H1 (cell line): Measurements from ENCODE around the gene B9D1. TPM values are rescaled to one million over a fixed set of nuclear protein-coding genes. Genes with fewer than 3 reads are reported as not detected.

Experiments
- CTCF ChIA-PET: fragments of 300-600 bp; sonication (Branson Sonifier 250); formaldehyde crosslinking; loops from one replicate; lab custom pipeline; 2021; ENCODE audit not compliant: partially characterized antibody; lab: Charles Lee
- POLR2A ChIA-PET: fragments of 300-600 bp; sonication (Branson Sonifier 250); formaldehyde crosslinking; loops from one replicate; lab custom pipeline; 2021; ENCODE audit warnings: inconsistent platforms; ENCODE audit not compliant: partially characterized antibody; lab: Charles Lee
- DNase-seq, 2 experiments: peaks; one replicate each; pipeline versions ENCODE4 v3.0.0 to v3.0.0-alpha.2; 2010 to 2022; ENCODE audit warnings: low spot score in 2 of 2, low read depth in 1 of 2, mixed read lengths in 1 of 2
- FAIRE-seq: peaks from 2 replicates; lab custom pipeline; 2011; peaks lifted over from hg19 to GRCh38; lab: Jason Lieb, UNC
- H2AFZ ChIP-seq: 2 replicates; pipeline ENCODE4 v1.8.1; 2012; ENCODE audit warnings: low read length, inconsistent platforms
- H2AK5ac ChIP-seq: 2 replicates; pipeline ENCODE4 v1.6.1; 2013; ENCODE audit warnings: low read depth, low read length
- H2BK120ac ChIP-seq: replicated peaks from 2 replicates; pipeline ENCODE3; 2013; ENCODE audit warnings: low read depth, low read length, inconsistent platforms
- H2BK12ac ChIP-seq: 2 replicates; pipeline ENCODE4 v1.6.1; 2013; ENCODE audit warnings: low read depth, low read length
- H2BK15ac ChIP-seq: 2 replicates; pipeline ENCODE4 v1.6.1; 2013; ENCODE audit warnings: low read length
- H2BK20ac ChIP-seq: 2 replicates; pipeline ENCODE4 v1.6.1; 2013; ENCODE audit warnings: low read length
- H2BK5ac ChIP-seq: 2 replicates; pipeline ENCODE4 v1.6.1; 2013; ENCODE audit warnings: low read depth, low read length
- H3K14ac ChIP-seq: 2 replicates; pipeline ENCODE4 v1.6.1; 2013; ENCODE audit warnings: inconsistent platforms; ENCODE audit not compliant: insufficient read length
- H3K18ac ChIP-seq: 2 replicates; pipeline ENCODE4 v1.6.1; 2013; ENCODE audit warnings: low read length; ENCODE audit errors: extremely low read depth
- H3K23ac ChIP-seq: 2 replicates; pipeline ENCODE4 v1.6.1; 2013; ENCODE audit warnings: inconsistent platforms; ENCODE audit not compliant: insufficient read length
- H3K23me2 ChIP-seq: 2 replicates; pipeline ENCODE4 v1.6.1; 2013; ENCODE audit warnings: low read depth, low read length
- H3K27ac ChIP-seq: 2 replicates; pipeline ENCODE4 v1.6.1; 2011; ENCODE audit warnings: low read depth, low read length, inconsistent platforms
- H3K27me3 ChIP-seq, 4 experiments: replicated peaks in 1 of 4; 1 replicate in 1 of 4; 2 replicates in 3 of 4; pipeline versions ENCODE4 v1.6.1 to v1.8.1; 2011 to 2013; ENCODE audit warnings: low read length in 3 of 4, mild to moderate bottlenecking in 3 of 4, inconsistent platforms in 2 of 4, mixed read lengths in 2 of 4, moderate library complexity in 1 of 4; ENCODE audit not compliant: control insufficient read depth in 3 of 4, insufficient read depth in 3 of 4; ENCODE audit errors: extremely low read depth in 1 of 4
- H3K36me3 ChIP-seq, 4 experiments: 2 replicates each; pipeline versions ENCODE4 v1.6.1 to v1.8.1; 2011 to 2013; ENCODE audit warnings: mild to moderate bottlenecking in 4 of 4, low read length in 3 of 4, moderate library complexity in 2 of 4, control low read depth in 1 of 4, inconsistent platforms in 1 of 4; ENCODE audit not compliant: insufficient read depth in 4 of 4, control insufficient read depth in 2 of 4
- H3K4ac ChIP-seq: replicated peaks from 2 replicates; pipeline ENCODE3; 2013; ENCODE audit warnings: low read length, low read depth, mixed read lengths, inconsistent platforms; ENCODE audit not compliant: insufficient read length
- H3K4me1 ChIP-seq, 4 experiments: replicated peaks in 1 of 4; 1 replicate in 1 of 4; 2 replicates in 3 of 4; pipeline versions ENCODE4 v1.6.1 to v1.8.1; 2011 to 2013; ENCODE audit warnings: low read length in 3 of 4, inconsistent platforms in 2 of 4, mixed read lengths in 1 of 4; ENCODE audit not compliant: insufficient read depth in 4 of 4, control insufficient read depth in 3 of 4
- H3K4me2 ChIP-seq, 2 experiments: 2 replicates each; pipeline versions ENCODE4 v1.6.1 to v1.8.1; 2011 to 2013; ENCODE audit warnings: low read depth in 2 of 2, low read length in 2 of 2, control low read depth in 1 of 2, inconsistent platforms in 1 of 2, mild to moderate bottlenecking in 1 of 2; ENCODE audit not compliant: insufficient read depth in 1 of 2
- H3K4me3 ChIP-seq, 4 experiments: fragments of 200-600, 300-600 bp in 1 of 4; sonication (generic), shearing (Covaris generic), sonication (Bioruptor Twin) in 1 of 4; 2 replicates each; pipeline versions ENCODE4 v1.5.1 to v1.8.1; 2011 to 2016; ENCODE audit warnings: low read length in 4 of 4, low read depth in 3 of 4, control low read depth in 2 of 4, inconsistent platforms in 2 of 4, mild to moderate bottlenecking in 2 of 4, mixed read lengths in 1 of 4, moderate library complexity in 1 of 4; ENCODE audit not compliant: insufficient read depth in 2 of 4; ENCODE audit errors: extremely low read depth in 1 of 4
- H3K56ac ChIP-seq: replicated peaks from 2 replicates; pipeline ENCODE3; 2013; ENCODE audit warnings: low read depth, mild to moderate bottlenecking, mixed read lengths, low read length, inconsistent platforms; ENCODE audit not compliant: insufficient read length
- H3K79me1 ChIP-seq: 2 replicates; pipeline ENCODE4 v1.6.1; 2013; ENCODE audit warnings: low read depth, low read length, control low read depth
- H3K79me2 ChIP-seq, 2 experiments: 2 replicates each; pipeline versions ENCODE4 v1.6.1 to v1.8.1; 2012 to 2013; ENCODE audit warnings: low read length in 2 of 2, mild to moderate bottlenecking in 2 of 2, inconsistent platforms in 1 of 2; ENCODE audit not compliant: insufficient read depth in 2 of 2, control insufficient read depth in 1 of 2
- H3K9ac ChIP-seq, 4 experiments: replicated peaks in 1 of 4; 1 replicate in 1 of 4; 2 replicates in 3 of 4; pipeline versions ENCODE4 v1.6.1 to v1.8.1; 2011 to 2013; ENCODE audit warnings: low read depth in 3 of 4, low read length in 3 of 4, control low read depth in 2 of 4, mild to moderate bottlenecking in 2 of 4, moderate library complexity in 2 of 4, inconsistent platforms in 1 of 4; ENCODE audit errors: extremely low read depth in 1 of 4
- H3K9me3 ChIP-seq, 2 experiments: 2 replicates each; pipeline versions ENCODE4 v1.6.1 to v1.8.1; 2012 to 2013; ENCODE audit warnings: mild to moderate bottlenecking in 2 of 2, moderate library complexity in 2 of 2, control low read depth in 1 of 2, inconsistent platforms in 1 of 2, low read depth in 1 of 2, low read length in 1 of 2, mixed read lengths in 1 of 2; ENCODE audit not compliant: insufficient read depth in 2 of 2
- H4K20me1 ChIP-seq, 2 experiments: replicated peaks in 1 of 2; 2 replicates each; pipeline versions ENCODE3 to v1.8.1; 2011 to 2013; ENCODE audit warnings: inconsistent platforms in 2 of 2, low read length in 2 of 2, mild to moderate bottlenecking in 1 of 2; ENCODE audit not compliant: insufficient read depth in 2 of 2, control insufficient read depth in 1 of 2
- H4K5ac ChIP-seq: 2 replicates; pipeline ENCODE4 v1.6.1; 2013; ENCODE audit warnings: low read length, low read depth, mixed read lengths, inconsistent platforms; ENCODE audit not compliant: insufficient read length
- H4K8ac ChIP-seq: 2 replicates; pipeline ENCODE4 v1.8.0; 2013; ENCODE audit warnings: mild to moderate bottlenecking, moderate library complexity, low read length, inconsistent platforms; ENCODE audit not compliant: insufficient read depth; ENCODE audit errors: extremely low read depth
- H4K91ac ChIP-seq: replicated peaks from 2 replicates; pipeline ENCODE3; 2013; ENCODE audit warnings: low read length, mixed read lengths, inconsistent platforms; ENCODE audit not compliant: insufficient read length
- BCL11A ChIP-seq, 2 experiments: IDR thresholded peaks; one replicate each; pipeline ENCODE4 v1.6.1; 2011; ENCODE audit warnings: low read depth in 2 of 2, low read length in 2 of 2, mild to moderate bottlenecking in 2 of 2
- BRCA1 ChIP-seq: IDR thresholded peaks from 2 replicates; pipeline ENCODE4 v1.6.1; 2012; ENCODE audit warnings: low read depth, low read length, improper control_type of control experiment
- JUND ChIP-seq: IDR thresholded peaks from 2 replicates; pipeline ENCODE4 v1.6.1; 2011; ENCODE audit warnings: mild to moderate bottlenecking, improper control_type of control experiment, low read length
- KDM1A ChIP-seq: fragments of 200-600, 300-600 bp; sonication (generic); IDR thresholded peaks from 2 replicates; pipeline ENCODE4 v1.7.1; 2016; ENCODE audit warnings: mild to moderate bottlenecking, low read length, borderline replicate concordance
- KDM5A ChIP-seq: fragments of 200-600 bp; IDR thresholded peaks from 2 replicates; pipeline ENCODE4 v1.7.1; 2012; ENCODE audit warnings: mild to moderate bottlenecking, low read length, inconsistent platforms, mixed read lengths
- MAX ChIP-seq: IDR thresholded peaks from 2 replicates; pipeline ENCODE4 v1.6.1; 2012; ENCODE audit warnings: inconsistent platforms
- POLR2A ChIP-seq, 2 experiments: IDR thresholded peaks; 1 replicate in 1 of 2; 2 replicates in 1 of 2; pipeline ENCODE4 v1.6.1; 2011; ENCODE audit warnings: low read depth in 2 of 2, low read length in 2 of 2, mild to moderate bottlenecking in 2 of 2; ENCODE audit errors: control extremely low read depth in 1 of 2
- RBBP5 ChIP-seq: IDR thresholded peaks from 2 replicates; pipeline ENCODE4 v1.7.1; 2012; ENCODE audit warnings: low read depth, mild to moderate bottlenecking, inconsistent platforms, low read length, moderate library complexity, borderline replicate concordance
- SP4 ChIP-seq: IDR thresholded peaks from 2 replicates; pipeline ENCODE4 v1.6.1; 2012; ENCODE audit warnings: low read length, inconsistent platforms
- WGBS, 2 experiments: shearing (Covaris generic) in 1 of 2; methylation state at CpG; one replicate each; pipeline versions ENCODE4 v1.1.6 to v1.1.7; 2013 to 2015; ENCODE audit warnings: low lambda C conversion rate in 2 of 2, mixed read lengths in 2 of 2, inconsistent platforms in 1 of 2, low coverage in 1 of 2, missing lambda C conversion rate in 1 of 2; ENCODE audit not compliant: insufficient replicate concordance in 2 of 2, insufficient coverage in 1 of 2, insufficient read length in 1 of 2; ENCODE audit errors: extremely low coverage in 1 of 2, missing lambda C conversion rate in 1 of 2; 5-methylcytosine and 5-hydroxymethylcytosine counted together
- polyA plus RNA-seq, 7 experiments: library from polyadenylated mRNA; depleted of rRNA in 3 of 7; stranded (reverse) in 5 of 7; unstranded in 2 of 7; fragments of >200 nt in 5 of 7; fragments of 200-250 nt in 2 of 7; gene quantifications; 1 replicate in 5 of 7; 2 replicates in 1 of 7; 4 replicates in 1 of 7; pipeline versions ENCODE4 v1.2.1 to v1.2.3, GENCODE V29; 2011 to 2013; ENCODE audit warnings: missing spikeins in 2 of 7, mixed read lengths in 2 of 7
- total RNA-seq: library from RNA; stranded (reverse); fragmentation: NEBNext Ultra II Directional; extraction: Animal tissue kit (Norgen Biotek cat#: 25700); gene quantifications from 2 replicates; pipeline ENCODE4 v1.2.1, GENCODE V29; 2021
- TF ChIP-seq, protein P1 (sequence below): IDR thresholded peaks from 2 replicates; pipeline ENCODE4 v1.6.1; 2011; ENCODE audit warnings: low read depth, mild to moderate bottlenecking, low read length; ENCODE audit not compliant: insufficient read depth

Gene B9D1
- total and polyA plus RNA-seq, 2 of the 8 experiments (the other 6 are each of a cell fraction or from before 2014, with no cell fraction given), result 24.6 to 65.7 TPM

- CTCF ChIA-PET, result interaction anchor here (1.0 to 4.3 kb wide), 5 partner anchors 11 to 62 kb away, joined by 3 to 40 read pairs (median 3); partner anchors contain the start of gene B9D1
- no peak overlapping the region for H4K8ac ChIP-seq
- no peak overlapping the region for H2BK15ac ChIP-seq
- H4K5ac ChIP-seq, result no peak overlapping the region
- H3K4ac ChIP-seq, result no peak overlapping the region
- no peak overlapping the region for H3K4me2 ChIP-seq
- no peak overlapping the region for H2BK12ac ChIP-seq
- 92% methylated on average over 1 of the region's 1 CpG; no CpG with 5 or more reads in 1 of the 2 experiments for WGBS, 2 experiments
- no peak overlapping the region for H2AK5ac ChIP-seq
- H3K79me1 ChIP-seq, result no peaks in the 10 kb centered on the region
- H4K20me1 ChIP-seq, result peaks cover 0 to 4% of the 10 kb centered on the region in 2 experiments
- no peak overlapping the region for H3K14ac ChIP-seq
- no peak overlapping the region for H3K4me3 ChIP-seq
- no peak overlapping the region for H3K27ac ChIP-seq
- peaks cover 0 to 9% (median 4%) of the 10 kb centered on the region in 4 experiments; a peak in 4 of 7 replicates for H3K4me1 ChIP-seq
- no peak for DNase-seq
- H2AFZ ChIP-seq, result no peak overlapping the region
- no peaks in the 10 kb centered on the region for H3K23me2 ChIP-seq
- peaks cover 0 to 4% (median 0%) of the 10 kb centered on the region in 4 experiments; a peak in 2 of 8 replicates for H3K36me3 ChIP-seq
- no peak overlapping the region for H3K9ac ChIP-seq
- no peak overlapping the region for H2BK20ac ChIP-seq
- no peak overlapping the region for H2BK120ac ChIP-seq
- H2BK5ac ChIP-seq, result no peak overlapping the region
- TF ChIP-seq KDM1A (no peak), BCL11A (IDR thresholded peaks at IDR 0.05; ENCODE audit: low read depth in 2 of 2, low read length in 2 of 2) (no peak), POLR2A (IDR thresholded peaks at IDR 0.05; ENCODE audit: control extremely low read depth in 1 of 2, low read depth in 2 of 2, low read length in 2 of 2) (no peak), JUND (no peak), RBBP5 (no peak), MAX (no peak), BRCA1 (no peak), SP4 (no peak), KDM5A (no peak)
- TF ChIP-seq, protein P1, sequence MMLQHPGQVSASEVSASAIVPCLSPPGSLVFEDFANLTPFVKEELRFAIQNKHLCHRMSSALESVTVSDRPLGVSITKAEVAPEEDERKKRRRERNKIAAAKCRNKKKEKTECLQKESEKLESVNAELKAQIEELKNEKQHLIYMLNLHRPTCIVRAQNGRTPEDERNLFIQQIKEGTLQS, result no peak
- POLR2A ChIA-PET, result interaction anchor here (0.8 to 1.3 kb wide), 2 partner anchors 10 to 81 kb away, joined by 3 read pairs; no protein-coding TSS in a partner anchor
- H3K56ac ChIP-seq, result no peak overlapping the region
- H3K27me3 ChIP-seq, result no peaks in the 10 kb centered on the region
- no peak overlapping the region for H3K18ac ChIP-seq
- H3K79me2 ChIP-seq, result no peaks in the 10 kb centered on the region
- no peak overlapping the region for H4K91ac ChIP-seq
- H3K9me3 ChIP-seq, result no peaks in the 10 kb centered on the region
- FAIRE-seq, result no peak
- no peak overlapping the region for H3K23ac ChIP-seq
Measured at GRCh38 chr17:19333132-19333440, 29.4 kb downstream of the B9D1 start.
